Tibial nerve (tissue), 4 donors: ENCODE measurements around the gene CDK2. TPM values are rescaled to one million over a fixed set of nuclear protein-coding genes. Genes with fewer than 3 reads are reported as not detected.

Experiments used
- DNase-seq, 2 donors: peaks; one replicate each; pipeline ENCODE4 v3.0.0-alpha.2; 2019; ENCODE audit warnings: low spot score in 2 of 2
- H3K27ac ChIP-seq, 4 donors: fragments of 200-600 bp; sonication (generic) in 3 of 4; one replicate each; pipeline ENCODE4 v1.5.1; 2017 to 2019; ENCODE audit warnings: mild to moderate bottlenecking in 1 of 4
- H3K27me3 ChIP-seq, 2 donors: fragments of 200-600 bp; sonication (generic) in 1 of 2; one replicate each; pipeline versions ENCODE4 v1.5.1 to v1.6.0; 2017 to 2019
- H3K36me3 ChIP-seq, 3 donors: fragments of 200-600 bp; sonication (generic); one replicate each; pipeline ENCODE4 v1.5.1; 2018 to 2019
- H3K4me1 ChIP-seq, 4 donors: fragments of 200-600 bp; sonication (generic) in 3 of 4; one replicate each; pipeline ENCODE4 v1.5.1; 2017 to 2019
- H3K4me3 ChIP-seq, 4 donors: fragments of 200-600 bp; sonication (generic) in 3 of 4; one replicate each; pipeline ENCODE4 v1.5.1; 2017 to 2019; ENCODE audit warnings: mild to moderate bottlenecking in 1 of 4, moderate library complexity in 1 of 4
- H3K9me3 ChIP-seq, 4 donors: fragments of 200-600 bp; sonication (generic) in 3 of 4; one replicate each; pipeline ENCODE4 v1.5.1; 2017 to 2019
- CTCF ChIP-seq, 5 experiments: fragments of 200-600 bp in 3 of 5; fragments of 450-650 bp in 2 of 5; sonication (generic) in 3 of 5; IDR thresholded peaks; one replicate each; pipeline ENCODE4 v1.5.1; 2016 to 2019; ENCODE audit warnings: antibody characterized with exemption in 5 of 5, mild to moderate bottlenecking in 3 of 5, moderate library complexity in 2 of 5
- EP300 ChIP-seq, 2 donors: sonication (generic); formaldehyde crosslinking; IDR thresholded peaks; one replicate each; pipeline ENCODE4 v1.6.1; 2017; ENCODE audit warnings: antibody characterized with exemption in 2 of 2, mild to moderate bottlenecking in 1 of 2
- POLR2A ChIP-seq, 2 donors: fragments of 450-650 bp; IDR thresholded peaks; one replicate each; pipeline ENCODE4 v1.6.1; 2017; ENCODE audit warnings: antibody characterized with exemption in 2 of 2, mild to moderate bottlenecking in 2 of 2, moderate library complexity in 2 of 2
- WGBS, 2 donors: methylation state at CpG; one replicate each; pipeline ENCODE4 v1.1.5; 2018; 5-methylcytosine and 5-hydroxymethylcytosine counted together
- total RNA-seq, 4 donors: library from RNA; depleted of rRNA; stranded (reverse); fragments of >200 nt; gene quantifications; one replicate each; pipeline ENCODE4 v1.1.0, GENCODE V29; 2016

CDK2 gene
- total RNA-seq, 4 donors from 2014 or later, result 10.3 to 22.2 (median 13.8) TPM

- 93 to 95% methylated on average over 7 to 8 of the region's 8 CpGs for WGBS, 2 donors
- Histone ChIP-seq H3K27me3 (no peaks in the 10 kb centered on the region), H3K27ac (peak overlapping the region in 1 of 4 donors; percentile 74), H3K4me3 (no peak overlapping the region), H3K36me3 (peaks cover 0 to 49% (median 4%) of the 10 kb centered on the region in 3 donors), H3K9me3 (no peaks in the 10 kb centered on the region), H3K4me1 (peaks cover 0 to 29% (median 9%) of the 10 kb centered on the region in 4 donors)
- DNase-seq, result no peak
- TF ChIP-seq CTCF (IDR thresholded peaks at IDR 0.05) (no peak), POLR2A (IDR thresholded peaks at IDR 0.05) (no peak)
Measured at GRCh38 chr12:55938826-55939501, 27.7 kb upstream of the CDK2 start.

GRCh38 chr12:55940065-55940732 lies 26.4 kb upstream of the CDK2 start:
- Histone ChIP-seq H3K4me3 (no peak overlapping the region), H3K4me1 (peaks cover 0 to 19% (median 2%) of the 10 kb centered on the region in 4 donors), H3K9me3 (no peaks in the 10 kb centered on the region), H3K27ac (peak overlapping the region; percentile 27 to 74 (median 63)), H3K36me3 (peaks cover 0 to 62% (median 11%) of the 10 kb centered on the region in 3 donors), H3K27me3 (no peaks in the 10 kb centered on the region)
- peak; percentile 79 to 93 for DNase-seq
- TF ChIP-seq POLR2A (IDR thresholded peaks at IDR 0.05) (no peak), EP300 (IDR thresholded peaks at IDR 0.05) (peak in 1 of 2 donors; percentile 57), CTCF (IDR thresholded peaks at IDR 0.05) (peak; percentile 87 to 96 (median 94))
- 10 to 14% methylated on average over 10 to 14 of the region's 18 CpGs for WGBS, 2 donors

GRCh38 chr12:55942055-55942454 lies 24.6 kb upstream of the CDK2 start:
- H3K4me3 ChIP-seq, result no peak overlapping the region
- no peak for DNase-seq
- no peak overlapping the region for H3K27ac ChIP-seq
- peaks cover 0 to 11% (median 0%) of the 10 kb centered on the region in 4 donors for H3K4me1 ChIP-seq
- TF ChIP-seq POLR2A (IDR thresholded peaks at IDR 0.05), result no peak
- TF ChIP-seq CTCF (IDR thresholded peaks at IDR 0.05), result no peak
- no peak for TF ChIP-seq EP300 (IDR thresholded peaks at IDR 0.05)
- WGBS, 2 donors, result 91 to 95% methylated on average over 4 of the region's 4 CpGs
- H3K27me3 ChIP-seq, result no peaks in the 10 kb centered on the region
- H3K9me3 ChIP-seq, result no peaks in the 10 kb centered on the region
- peaks cover 0 to 72% (median 10%) of the 10 kb centered on the region in 3 donors for H3K36me3 ChIP-seq

- Histone ChIP-seq H3K27me3 (no peaks in the 10 kb centered on the region), H3K4me1 (peaks cover 0 to 11% (median 0%) of the 10 kb centered on the region in 4 donors), H3K27ac (no peak overlapping the region), H3K4me3 (no peak overlapping the region), H3K9me3 (no peaks in the 10 kb centered on the region), H3K36me3 (peaks cover 0 to 69% (median 7%) of the 10 kb centered on the region in 3 donors)
- DNase-seq, result no peak
- 100% methylated on average over 1 of the region's 1 CpG for WGBS, 2 donors
- no peak for TF ChIP-seq POLR2A (IDR thresholded peaks at IDR 0.05)
- TF ChIP-seq CTCF (IDR thresholded peaks at IDR 0.05), result no peak
- TF ChIP-seq EP300 (IDR thresholded peaks at IDR 0.05), result no peak
Measured at GRCh38 chr12:55942577-55943136, 24.0 kb upstream of the CDK2 start.

- 82 to 88% methylated on average over 6 of the region's 6 CpGs for WGBS, 2 donors
- no peaks in the 10 kb centered on the region for H3K27me3 ChIP-seq
- no peak for DNase-seq
- H3K27ac ChIP-seq, result no peak overlapping the region
- no peak overlapping the region for H3K4me3 ChIP-seq
- H3K9me3 ChIP-seq, result no peaks in the 10 kb centered on the region
- TF ChIP-seq POLR2A (IDR thresholded peaks at IDR 0.05) (no peak), EP300 (IDR thresholded peaks at IDR 0.05) (no peak), CTCF (IDR thresholded peaks at IDR 0.05) (no peak)
- peaks cover 0 to 70% (median 7%) of the 10 kb centered on the region in 3 donors for H3K36me3 ChIP-seq
- H3K4me1 ChIP-seq, result no peaks in the 10 kb centered on the region
Measured at GRCh38 chr12:55946553-55946952, 20.1 kb upstream of the CDK2 start.
